HCT116 (cell line): ENCODE measurements around the gene GRHL3. TPM values are rescaled to one million over a fixed set of nuclear protein-coding genes. Genes with fewer than 3 reads are reported as not detected.

Experiments used
- ATAC-seq: fragments of 200-7000 bp; cut with Tn5 transposase; 2 replicates; pipeline ENCODE4 v1.9.1; 2020; ENCODE audit warnings: mild to moderate bottlenecking, moderate library complexity
- BruUV-seq: library from RNA; stranded (reverse); fragments of 400-500 nt; replicated peaks from 2 replicates; lab custom pipeline; 2021; lab: Mats Ljungman, UMichigan
- CTCF ChIA-PET: fragments of 300-600 bp; sonication (Branson Sonifier 250); formaldehyde crosslinking; loops from one replicate; lab custom pipeline; 2021; ENCODE audit warnings: antibody characterized with exemption; lab: Charles Lee
- POLR2A ChIA-PET: fragments of 300-600, 350-600 bp; sonication (Branson Sonifier 250); formaldehyde crosslinking; loops from one replicate; lab custom pipeline; 2021; ENCODE audit warnings: antibody characterized with exemption; lab: Charles Lee
- RAD21 ChIA-PET, 2 experiments: fragments of 300-600 bp; sonication (Branson Sonifier 250); formaldehyde crosslinking; loops; one replicate each; lab custom pipeline; 2023; ENCODE audit warnings: low total read pairs in 2 of 2; ENCODE audit not compliant: uncharacterized antibody in 2 of 2, unreplicated experiment in 2 of 2, low non-redundant PET in 1 of 2; lab: Charles Lee
- DNase-seq: peaks from one replicate; pipeline ENCODE4 v3.0.0-alpha.2; 2010; ENCODE audit warnings: low read depth, low spot score
- H2AFZ ChIP-seq: fragments of 200-600 bp; shearing (Covaris generic), sonication (generic); 2 replicates; pipeline ENCODE4 v1.6.1; 2017; ENCODE audit warnings: low read depth, mixed run types, mixed read lengths, antibody characterized with exemption, low read length; ENCODE audit not compliant: poor library complexity, severe bottlenecking
- H3K27ac ChIP-seq: 2 replicates; pipeline ENCODE4 v1.5.1; 2012; ENCODE audit warnings: low read depth, low read length
- H3K27me3 ChIP-seq: fragments of 200-600 bp; sonication (generic); 2 replicates; pipeline ENCODE4 v1.6.1; 2016; ENCODE audit warnings: mixed run types, low read length, mixed read lengths; ENCODE audit not compliant: insufficient read depth
- H3K36me3 ChIP-seq, 2 experiments: fragments of 200-500 bp in 1 of 2; fragments of 200-600 bp in 1 of 2; sonication (Bioruptor generic) in 1 of 2; sonication (generic) in 1 of 2; 2 replicates each; pipeline versions ENCODE4 v1.5.1 to v1.6.1; 2014 to 2016; ENCODE audit warnings: low read length in 2 of 2, inconsistent platforms in 1 of 2, mixed read lengths in 1 of 2, mixed run types in 1 of 2; ENCODE audit not compliant: insufficient read depth in 2 of 2, control insufficient read depth in 1 of 2
- H3K4me1 ChIP-seq, 2 experiments: fragments of 200-600 bp in 1 of 2; sonication (generic) in 1 of 2; 2 replicates each; pipeline versions ENCODE4 v1.5.1 to v1.6.1; 2012 to 2017; ENCODE audit warnings: low read length in 2 of 2, inconsistent platforms in 1 of 2, mild to moderate bottlenecking in 1 of 2, mixed read lengths in 1 of 2, mixed run types in 1 of 2, moderate library complexity in 1 of 2; ENCODE audit not compliant: insufficient read depth in 2 of 2, control insufficient read depth in 1 of 2
- H3K4me2 ChIP-seq: fragments of 200-600 bp; sonication (generic); 2 replicates; pipeline ENCODE4 v1.6.1; 2017; ENCODE audit warnings: mixed run types, low read length, mixed read lengths
- H3K4me3 ChIP-seq, 2 experiments: fragments of 200-600 bp in 1 of 2; sonication (generic) in 1 of 2; replicated peaks in 1 of 2; 2 replicates each; pipeline ENCODE4 v1.5.1; 2011 to 2016; ENCODE audit warnings: low read length in 2 of 2, control low read depth in 1 of 2, low read depth in 1 of 2, mild to moderate bottlenecking in 1 of 2, mixed read lengths in 1 of 2, mixed run types in 1 of 2
- H3K79me2 ChIP-seq: fragments of 200-600 bp; sonication (generic); 2 replicates; pipeline ENCODE4 v1.6.1; 2017; ENCODE audit warnings: mild to moderate bottlenecking, mixed run types, low read length, moderate library complexity, mixed read lengths; ENCODE audit not compliant: insufficient read depth
- H3K9ac ChIP-seq: fragments of 200-600 bp; sonication (generic); 2 replicates; pipeline ENCODE4 v1.6.1; 2016; ENCODE audit warnings: low read length, mixed read lengths
- H3K9me2 ChIP-seq: fragments of 200-600 bp; sonication (generic), shearing (Covaris generic); 2 replicates; pipeline ENCODE4 v1.6.1; 2017; ENCODE audit warnings: mixed run types, mild to moderate bottlenecking, moderate library complexity; ENCODE audit not compliant: insufficient read depth
- H3K9me3 ChIP-seq, 2 experiments: fragments of 200-500 bp in 1 of 2; fragments of 200-600 bp in 1 of 2; sonication (Bioruptor generic) in 1 of 2; sonication (generic) in 1 of 2; 2 replicates each; pipeline ENCODE4 v1.6.1; 2014 to 2017; ENCODE audit warnings: low read length in 2 of 2, mixed read lengths in 2 of 2, inconsistent platforms in 1 of 2, low read depth in 1 of 2, mild to moderate bottlenecking in 1 of 2, mixed run types in 1 of 2, moderate library complexity in 1 of 2; ENCODE audit not compliant: control insufficient read depth in 1 of 2, insufficient read depth in 1 of 2
- H4K20me1 ChIP-seq: fragments of 200-600 bp; sonication (generic), shearing (Covaris generic); 2 replicates; pipeline ENCODE4 v1.6.1; 2017; ENCODE audit warnings: mixed run types, mild to moderate bottlenecking, moderate library complexity; ENCODE audit not compliant: insufficient read depth
- CEBPB ChIP-seq: IDR thresholded peaks from 2 replicates; pipeline ENCODE4 v1.6.1; 2012; ENCODE audit warnings: low read depth
- ELF1 ChIP-seq: IDR thresholded peaks from 2 replicates; pipeline ENCODE4 v1.6.1; 2012; ENCODE audit warnings: low read depth, borderline replicate concordance
- POLR2A ChIP-seq: IDR thresholded peaks from 2 replicates; pipeline ENCODE4 v1.7.0; 2011; ENCODE audit warnings: borderline replicate concordance; ENCODE audit not compliant: insufficient read depth, insufficient read length; ENCODE audit errors: extremely low read depth
- SIN3A ChIP-seq: IDR thresholded peaks from 2 replicates; pipeline ENCODE4 v1.6.1; 2012; ENCODE audit warnings: low read depth
- ZNF274 ChIP-seq: fragments of 200-500 bp; sonication (Bioruptor generic); IDR thresholded peaks from 2 replicates; pipeline ENCODE4 v1.6.1; 2014; ENCODE audit warnings: mild to moderate bottlenecking, low read depth, low read length, inconsistent platforms
- intact Hi-C: fragments of 100-400 bp; cut with micrococcal nuclease; formaldehyde crosslinking; loops from 2 replicates; pipeline ENCODE4 v1.10.0; 2022
- total RNA-seq: library from RNA; stranded (reverse); gene quantifications from one replicate; pipeline ENCODE4 v1.2.1, GENCODE V29; 2021; ENCODE audit not compliant: unreplicated experiment
- TF ChIP-seq, protein P1 (sequence below), 3 experiments: fragments of 200-600 bp in 1 of 3; sonication (generic) in 1 of 3; IDR thresholded peaks in 2 of 3; conservative IDR thresholded peaks in 1 of 3; 2 replicates each; pipeline ENCODE4 v1.5.1; 2012 to 2017; ENCODE audit warnings: low read depth in 2 of 3, low read length in 2 of 3, antibody characterized with exemption in 1 of 3, borderline replicate concordance in 1 of 3, control low read depth in 1 of 3, mild to moderate bottlenecking in 1 of 3, mixed read lengths in 1 of 3, mixed run types in 1 of 3, moderate library complexity in 1 of 3; ENCODE audit not compliant: insufficient read depth in 1 of 3

Gene GRHL3
- total RNA-seq, 1 experiment from 2014 or later, result 1.0 TPM

DNA sequence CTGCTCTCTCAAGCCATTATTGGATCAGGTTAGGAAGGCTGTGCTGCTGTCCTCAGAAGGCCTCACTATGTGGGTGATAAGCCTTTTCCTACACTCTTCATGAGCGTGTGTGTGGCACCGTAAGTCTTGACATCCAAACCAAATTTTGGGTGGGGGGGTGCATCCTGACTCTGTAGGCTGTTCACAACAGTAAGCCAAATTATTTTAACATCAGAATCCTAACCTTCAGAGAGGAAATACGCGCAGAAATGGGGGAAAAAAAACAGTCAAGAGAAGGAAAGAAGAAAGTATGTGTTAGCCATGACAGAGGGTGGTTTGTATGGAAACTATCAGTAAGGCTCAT is 73.4 kb downstream of the GRHL3 start:
- no peaks in the 10 kb centered on the region for H3K36me3 ChIP-seq
- POLR2A ChIA-PET, result interaction anchor here (2.2 to 2.4 kb wide), 3 partner anchors 191 to 242 kb away, joined by 10 to 19 read pairs (median 12); no protein-coding TSS in a partner anchor
- no peaks in the 10 kb centered on the region for H4K20me1 ChIP-seq
- no TSS peak for BruUV-seq
- no peaks in the 10 kb centered on the region for H3K9me3 ChIP-seq
- H3K4me2 ChIP-seq, result no peak overlapping the region
- ATAC-seq (no peak), DNase-seq (no peak)
- intact Hi-C loops, result loop anchor here (1.0 to 10.0 kb wide), 5 partner anchors 70 to 620 kb away; no protein-coding TSS in a partner anchor
- TF ChIP-seq ELF1 (no peak), SIN3A (no peak), POLR2A (no peak), CEBPB (no peak), ZNF274 (no peak)
- TF ChIP-seq, protein P1, sequence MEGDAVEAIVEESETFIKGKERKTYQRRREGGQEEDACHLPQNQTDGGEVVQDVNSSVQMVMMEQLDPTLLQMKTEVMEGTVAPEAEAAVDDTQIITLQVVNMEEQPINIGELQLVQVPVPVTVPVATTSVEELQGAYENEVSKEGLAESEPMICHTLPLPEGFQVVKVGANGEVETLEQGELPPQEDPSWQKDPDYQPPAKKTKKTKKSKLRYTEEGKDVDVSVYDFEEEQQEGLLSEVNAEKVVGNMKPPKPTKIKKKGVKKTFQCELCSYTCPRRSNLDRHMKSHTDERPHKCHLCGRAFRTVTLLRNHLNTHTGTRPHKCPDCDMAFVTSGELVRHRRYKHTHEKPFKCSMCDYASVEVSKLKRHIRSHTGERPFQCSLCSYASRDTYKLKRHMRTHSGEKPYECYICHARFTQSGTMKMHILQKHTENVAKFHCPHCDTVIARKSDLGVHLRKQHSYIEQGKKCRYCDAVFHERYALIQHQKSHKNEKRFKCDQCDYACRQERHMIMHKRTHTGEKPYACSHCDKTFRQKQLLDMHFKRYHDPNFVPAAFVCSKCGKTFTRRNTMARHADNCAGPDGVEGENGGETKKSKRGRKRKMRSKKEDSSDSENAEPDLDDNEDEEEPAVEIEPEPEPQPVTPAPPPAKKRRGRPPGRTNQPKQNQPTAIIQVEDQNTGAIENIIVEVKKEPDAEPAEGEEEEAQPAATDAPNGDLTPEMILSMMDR (IDR thresholded peaks at IDR 0.05 in 2 of 3, conservative IDR thresholded peaks at IDR 0.05 in 1 of 3; ENCODE audit: borderline replicate concordance in 1 of 3, insufficient read depth in 1 of 3, low read depth in 2 of 3, low read length in 2 of 3), result 0 out of 6 replicates have a peak, but pooled peaks of 1 of the 3 experiments have one; percentile 31
- RAD21 ChIA-PET, result interaction anchor here (2.0 to 3.7 kb wide), 5 partner anchors 191 to 242 kb away, joined by 10 to 68 read pairs (median 36); no protein-coding TSS in a partner anchor
- CTCF ChIA-PET, result interaction anchor here (0.8 to 5.8 kb wide), 30 partner anchors 8 to 476 kb away, joined by 3 to 457 read pairs (median 6); partner anchors contain the start of genes IFNLR1, NIPAL3, RCAN3 and STPG1
- H3K4me3 ChIP-seq, result no peak overlapping the region
- no peaks in the 10 kb centered on the region for H3K9me2 ChIP-seq
- no peaks in the 10 kb centered on the region for H3K79me2 ChIP-seq
- no peak overlapping the region for H3K9ac ChIP-seq
- peaks cover 8 to 35% of the 10 kb centered on the region in 2 experiments for H3K4me1 ChIP-seq
- no peak overlapping the region for H2AFZ ChIP-seq
- H3K27me3 ChIP-seq, result no peaks in the 10 kb centered on the region
- no peak overlapping the region for H3K27ac ChIP-seq
